Endometrium (tissue), 2 donors: ENCODE results near the gene FOXO3.

Source experiments
- FAIRE-seq: peaks from 2 replicates; lab custom pipeline; 2012; peaks lifted over from hg19 to GRCh38; lab: Jason Lieb, UNC
- donor health status: control.
- donor health status: control.

FOXO3 gene

GRCh38 chr6:108715832-108716231, 155.1 kb downstream of the FOXO3 start:
- FAIRE-seq: no peak

GRCh38 chr6:108716801-108717791, 156.4 kb downstream of the FOXO3 start:
- FAIRE-seq: no peak

- FAIRE-seq: no peak
Measured at GRCh38 chr6:108719477-108719876, 158.8 kb downstream of the FOXO3 start.

GRCh38 chr6:108720827-108721226, 160.1 kb downstream of the FOXO3 start:
- FAIRE-seq: no peak

- no peak for FAIRE-seq
Measured at GRCh38 chr6:108721286-108721685, 160.6 kb downstream of the FOXO3 start.

- FAIRE-seq: no peak
Measured at GRCh38 chr6:108723594-108723993, 162.9 kb downstream of the FOXO3 start.

- FAIRE-seq: no peak
Measured at GRCh38 chr6:108726726-108727339, 166.1 kb downstream of the FOXO3 start.

- no peak for FAIRE-seq
Measured at GRCh38 chr6:108727966-108728730, 167.4 kb downstream of the FOXO3 start.

GRCh38 chr6:108728826-108729225, 168.1 kb downstream of the FOXO3 start:
- no peak for FAIRE-seq

GRCh38 chr6:108730635-108731515, 170.2 kb downstream of the FOXO3 start:
- no peak for FAIRE-seq

- FAIRE-seq: no peak
Measured at GRCh38 chr6:108732091-108732870, 171.6 kb downstream of the FOXO3 start.

GRCh38 chr6:108733051-108733450, 172.3 kb downstream of the FOXO3 start:
- no peak for FAIRE-seq

- no peak for FAIRE-seq
Measured at GRCh38 chr6:108733706-108734265, 173.1 kb downstream of the FOXO3 start.
